NCI-H524 treated with DMSO at 0.1 percent for 48 hours (cell line): ENCODE data around the gene NRG4.
"Not testable (repeated sequence)": the region's sequence is repeated elsewhere in the genome, so short reads cannot be mapped to it uniquely, and the experiment has no call there.

Experiments
- DNase-seq: peaks from one replicate; lab custom pipeline; 2025; lab: John Stamatoyannopoulos, UW

NRG4 gene

DNA sequence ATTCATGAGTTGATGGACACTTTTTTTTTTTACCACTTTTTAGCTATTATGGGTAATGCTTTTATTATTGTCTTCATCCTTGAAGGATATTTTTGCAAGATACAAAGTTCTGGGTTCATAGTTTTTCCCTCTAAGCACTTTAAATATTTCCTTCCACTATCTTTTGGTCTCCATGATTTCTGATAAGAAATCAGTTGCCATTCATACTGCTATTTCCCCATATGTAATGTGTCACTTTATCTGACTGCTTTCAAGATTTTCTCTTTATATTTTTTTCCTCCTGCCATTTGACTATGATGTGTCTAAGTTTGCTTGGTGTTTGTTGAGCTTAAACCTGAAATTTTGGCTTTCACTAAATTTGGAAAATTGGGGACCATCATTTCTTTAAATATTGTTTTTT, 19.3 kb downstream of the NRG4 start:
- no peak for DNase-seq

DNA sequence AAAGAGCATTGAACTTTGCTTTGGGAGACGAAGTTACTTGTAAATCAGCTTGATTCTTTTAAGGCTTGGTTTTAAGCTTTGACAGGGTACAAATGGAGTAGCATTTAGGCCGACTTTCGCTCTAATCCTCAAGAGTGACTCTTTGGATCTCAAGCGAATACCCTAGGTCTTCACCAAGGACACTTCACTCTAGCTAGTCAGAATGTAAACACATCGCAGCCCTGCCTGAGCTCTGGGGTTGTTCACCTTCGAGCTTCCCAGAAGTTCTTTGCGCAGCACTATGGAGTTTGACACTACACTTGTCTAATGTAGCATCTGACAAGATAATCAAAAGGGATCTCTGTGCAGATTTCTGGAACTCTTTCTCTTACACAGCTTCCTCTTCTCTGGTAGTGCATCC, 22.3 kb downstream of the NRG4 start:
- DNase-seq: no peak

DNA sequence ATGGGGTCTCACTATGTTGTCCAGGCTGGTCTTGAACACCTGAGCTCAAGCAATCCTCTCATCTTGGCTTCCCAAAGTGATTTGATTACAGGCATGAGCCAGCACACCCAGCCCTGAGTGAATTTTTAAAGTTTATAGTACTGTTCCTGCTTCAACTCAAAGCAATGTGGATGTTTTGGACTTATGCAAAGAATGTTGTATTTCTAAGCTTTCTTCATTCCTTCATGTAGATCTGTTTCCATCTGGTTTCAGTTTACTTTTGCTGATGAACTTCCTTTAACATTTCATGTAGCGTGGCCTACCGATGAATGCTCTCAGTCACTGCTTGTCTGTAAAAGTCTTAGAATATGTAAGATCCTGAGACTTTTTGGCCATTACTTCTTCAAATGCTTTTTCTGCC, 23.2 kb downstream of the NRG4 start:
- no peak for DNase-seq

DNA sequence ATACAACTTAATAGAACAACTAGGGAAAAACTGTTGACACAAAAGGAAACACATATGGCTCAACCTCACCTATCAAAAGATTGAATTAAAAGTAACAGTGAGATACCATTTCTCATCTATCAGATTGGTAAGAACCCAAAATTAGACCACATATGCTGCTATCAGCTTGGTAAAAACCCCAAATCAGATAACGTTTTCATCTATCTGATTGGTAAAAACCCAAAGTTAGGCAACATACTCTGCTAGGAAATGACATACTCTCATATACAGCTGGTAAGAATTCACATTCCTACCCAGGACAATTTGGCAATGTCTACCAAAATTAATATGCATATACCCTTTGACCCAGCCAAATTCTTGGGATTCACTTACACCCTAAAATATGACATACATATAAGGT, 26.3 kb downstream of the NRG4 start:
- no peak for DNase-seq

DNA sequence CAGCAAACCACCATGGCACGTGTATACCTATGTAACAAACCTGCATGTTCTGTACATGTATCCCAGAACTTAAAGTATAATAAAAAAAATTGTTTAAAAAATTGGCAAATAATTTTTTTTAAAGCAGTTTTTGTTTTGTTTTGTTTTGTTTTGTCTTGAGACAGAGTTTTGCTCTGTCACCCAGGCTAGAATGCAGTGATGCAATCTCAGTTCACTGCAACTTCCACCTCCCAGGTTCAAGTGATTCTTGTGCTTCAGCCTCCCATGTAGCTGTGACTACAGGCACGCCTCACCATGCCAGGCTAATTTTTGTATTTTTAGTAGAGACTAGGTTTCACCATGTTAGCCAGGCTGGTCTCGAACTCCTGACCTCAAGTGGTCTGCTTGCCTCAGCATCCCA, 27.5 kb downstream of the NRG4 start:
- not testable (repeated sequence) for DNase-seq

DNA sequence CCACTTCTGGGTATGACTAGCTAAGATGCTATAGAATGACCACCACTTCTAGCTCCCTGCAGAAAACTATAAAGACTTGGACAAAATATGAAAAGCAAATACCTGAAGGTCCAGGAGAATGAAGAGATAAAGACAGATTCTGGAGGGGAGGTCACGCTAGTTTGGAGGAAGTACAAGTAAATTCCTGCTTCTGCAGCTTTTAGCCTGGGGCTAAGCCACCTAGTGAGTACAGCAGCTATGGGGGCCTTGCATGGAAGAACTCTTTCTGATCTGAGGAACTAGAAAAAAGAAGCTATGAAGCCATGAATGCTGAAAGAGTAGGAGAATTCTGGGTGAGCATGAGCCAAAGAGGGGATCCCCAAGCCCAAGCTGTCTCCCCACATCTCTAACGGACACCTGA, 29.8 kb downstream of the NRG4 start:
- no peak for DNase-seq

DNA sequence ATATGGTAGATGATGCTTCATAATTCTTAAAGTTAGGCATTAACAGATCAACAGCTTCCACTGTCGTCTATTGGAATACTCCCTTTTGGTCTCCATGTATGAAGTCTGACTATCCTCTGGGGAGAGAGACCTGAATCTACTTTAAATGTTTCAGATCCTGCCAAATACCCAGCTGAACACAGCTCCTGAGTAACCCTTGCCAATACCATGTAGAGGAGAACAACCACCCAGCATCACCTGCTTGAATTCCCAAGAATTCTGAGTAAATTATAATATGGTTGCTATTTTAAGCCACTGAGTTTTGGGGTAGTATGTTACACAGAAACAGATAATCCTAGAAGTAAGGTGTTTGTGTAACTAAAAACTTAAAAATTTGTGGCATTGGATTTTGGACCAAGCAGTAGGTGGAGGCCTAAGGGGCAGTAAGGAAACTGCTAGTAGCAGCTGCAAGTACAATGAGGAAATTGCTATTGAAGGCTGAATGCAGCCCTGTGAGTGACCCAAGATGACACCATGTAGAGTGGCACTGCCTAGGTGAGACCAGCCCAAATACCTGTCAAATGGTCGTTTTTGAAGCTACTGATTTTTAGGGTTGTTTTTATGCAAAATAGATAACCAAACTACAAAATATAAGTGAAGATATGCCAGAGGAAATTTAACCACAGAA, 30.9 kb downstream of the NRG4 start:
- DNase-seq: no peak

DNA sequence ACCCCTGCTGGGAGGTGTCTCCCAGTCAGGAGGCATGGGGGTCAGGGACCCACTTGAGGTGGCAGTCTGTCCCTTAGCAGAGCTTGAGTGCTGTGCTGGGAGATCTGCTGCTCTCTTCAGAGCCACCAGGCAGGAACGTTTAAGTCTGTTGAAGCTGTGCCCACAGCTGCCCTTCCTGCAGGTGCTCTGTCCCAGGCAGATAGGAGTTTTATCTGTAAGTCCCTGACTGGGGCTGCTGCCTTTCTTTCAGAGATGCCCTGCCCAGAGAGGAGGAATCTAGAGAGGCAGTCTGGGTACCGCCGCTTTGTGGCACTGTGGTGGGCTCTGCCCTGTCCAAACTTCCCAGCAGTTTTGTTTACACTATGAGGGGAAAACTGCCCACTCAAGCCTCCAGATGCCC, 35.5 kb downstream of the NRG4 start:
- not testable (repeated sequence) for DNase-seq

DNA sequence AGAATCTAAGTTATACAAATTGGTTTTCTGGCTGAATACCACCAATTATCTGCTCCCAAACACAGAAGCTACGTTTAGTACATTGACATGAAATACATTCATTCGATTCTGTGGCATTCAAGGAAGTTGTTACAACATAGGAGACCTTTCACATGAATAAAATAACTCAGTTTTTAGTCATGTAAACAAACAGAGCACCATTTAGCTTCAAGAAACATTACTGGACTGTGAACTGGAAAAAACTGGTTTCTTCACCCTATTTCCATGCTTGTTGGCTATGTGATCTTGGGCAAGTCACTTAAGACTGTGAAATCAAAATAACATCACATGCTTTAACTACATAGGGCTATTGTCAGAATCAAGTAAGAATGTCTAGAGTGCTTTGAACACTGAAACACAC, 46.2 kb downstream of the NRG4 start:
- no peak for DNase-seq

DNA sequence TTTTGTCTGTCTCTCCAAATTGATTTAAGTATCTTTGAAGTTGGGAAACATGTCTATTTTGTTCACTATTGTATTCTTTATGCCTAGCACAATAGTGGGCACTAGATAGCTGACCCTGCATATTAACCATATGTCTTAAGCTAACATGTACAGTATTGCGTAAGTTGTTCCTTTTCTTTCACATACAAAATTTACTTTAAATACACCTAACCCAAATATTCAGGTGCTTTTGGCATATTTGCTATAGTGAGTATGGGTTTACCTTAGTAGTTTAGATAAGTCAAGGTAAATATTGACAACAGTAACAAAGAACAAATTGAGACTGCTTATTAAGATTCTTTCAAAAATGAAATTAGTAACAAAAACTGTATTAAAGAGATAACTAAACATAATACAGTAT, 50.9 kb downstream of the NRG4 start:
- no peak for DNase-seq

DNA sequence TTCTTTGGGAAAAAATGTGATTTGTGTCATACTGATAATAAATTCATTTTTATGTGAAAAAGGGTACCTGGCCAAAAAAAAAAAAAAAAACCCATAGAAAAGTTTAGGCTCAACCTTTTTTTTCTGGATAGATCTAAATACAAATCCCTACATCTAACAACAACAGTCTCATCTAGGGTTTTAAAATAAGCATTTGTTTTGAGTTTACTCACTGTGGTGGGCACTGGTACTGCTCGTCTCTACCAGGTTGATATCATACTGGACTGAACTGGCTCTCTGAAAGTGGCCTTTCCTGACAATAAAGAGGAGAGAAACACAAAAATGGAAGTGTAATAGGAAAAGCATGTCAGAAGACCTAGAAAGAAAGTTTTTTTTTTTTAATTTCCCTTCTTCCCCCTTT, 56.5 kb downstream of the NRG4 start:
- DNase-seq: no peak

DNA sequence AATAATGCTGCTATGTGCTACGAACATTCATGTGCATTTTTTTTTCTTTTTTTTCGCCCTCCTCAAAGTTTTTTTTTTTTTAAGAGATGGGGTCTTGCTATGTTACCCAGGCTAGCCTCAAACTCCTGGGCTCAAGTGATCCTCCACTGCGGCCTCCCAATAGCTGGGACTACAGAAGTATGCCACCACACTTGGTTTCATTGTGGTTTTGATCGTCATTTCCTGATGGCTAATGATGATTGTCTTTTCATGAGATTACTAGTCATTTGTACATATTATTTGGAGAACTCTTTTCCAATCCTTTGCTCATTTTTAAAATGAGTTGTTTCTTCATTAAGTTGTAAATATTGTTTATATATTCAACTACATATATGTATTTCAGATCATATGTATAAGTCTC, 59.7 kb downstream of the NRG4 start:
- DNase-seq: no peak

DNA sequence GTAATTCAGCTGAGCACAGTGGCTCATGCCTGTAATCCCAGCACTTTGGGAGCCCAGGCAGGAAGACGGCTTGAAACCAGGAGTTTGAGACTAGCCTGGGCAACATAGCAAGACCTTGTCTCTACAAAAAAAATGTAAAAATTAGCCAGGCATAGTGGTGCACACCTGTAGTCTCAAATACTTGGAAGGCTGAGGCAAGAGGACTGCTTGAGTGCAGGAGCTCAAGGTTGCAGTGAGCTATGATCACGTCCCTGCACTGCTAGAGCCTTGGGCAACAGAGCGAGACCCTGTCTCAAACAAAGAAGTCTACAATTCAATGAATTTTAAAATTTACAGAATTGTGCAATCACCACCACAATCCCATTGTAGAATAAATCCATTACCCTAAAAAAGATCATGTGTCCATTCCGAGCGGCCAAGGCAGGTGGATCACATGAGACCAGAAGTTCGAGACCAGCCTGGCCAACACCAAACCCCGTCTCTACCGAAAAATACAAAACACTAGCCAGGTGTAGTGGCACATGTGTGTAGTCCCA, 63.4 kb downstream of the NRG4 start:
- DNase-seq: no peak

DNA sequence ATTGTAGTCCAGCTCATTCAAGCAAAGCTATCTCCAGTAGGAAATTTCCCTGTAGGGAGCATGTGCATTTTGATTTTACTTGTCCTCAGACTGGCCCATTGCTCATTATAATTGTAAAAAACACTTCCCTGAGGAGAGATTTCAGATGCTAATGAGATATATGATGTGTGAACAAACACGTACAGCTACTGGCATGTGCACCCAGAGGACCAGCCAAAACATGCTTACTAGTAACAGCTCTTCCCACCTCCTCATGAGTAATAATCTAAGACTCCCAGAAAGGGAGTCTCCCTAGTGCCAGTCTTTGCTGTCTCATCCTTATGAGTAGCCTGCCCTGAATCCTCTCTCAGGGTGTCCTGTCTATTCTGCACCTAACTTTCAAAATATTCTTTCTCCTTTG, 65.1 kb downstream of the NRG4 start:
- no peak for DNase-seq

DNA sequence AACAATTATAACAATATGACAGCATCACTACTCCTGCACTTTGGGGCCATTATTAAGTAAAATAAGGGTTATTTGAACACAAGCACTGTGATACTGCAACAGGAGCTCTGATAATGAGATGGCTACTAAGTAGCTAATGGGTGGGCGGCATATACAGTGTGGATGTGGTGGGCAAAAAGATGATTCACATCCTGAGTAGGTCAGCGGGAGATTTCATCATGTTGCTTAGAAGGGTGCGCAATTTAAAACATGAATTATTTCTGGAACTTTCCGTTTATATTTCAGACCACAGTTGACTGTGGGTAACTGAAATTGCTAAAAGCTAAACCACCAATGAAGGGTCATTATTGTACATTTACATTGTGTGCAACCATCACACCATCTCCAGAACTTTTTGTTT, 66.3 kb downstream of the NRG4 start:
- no peak for DNase-seq

DNA sequence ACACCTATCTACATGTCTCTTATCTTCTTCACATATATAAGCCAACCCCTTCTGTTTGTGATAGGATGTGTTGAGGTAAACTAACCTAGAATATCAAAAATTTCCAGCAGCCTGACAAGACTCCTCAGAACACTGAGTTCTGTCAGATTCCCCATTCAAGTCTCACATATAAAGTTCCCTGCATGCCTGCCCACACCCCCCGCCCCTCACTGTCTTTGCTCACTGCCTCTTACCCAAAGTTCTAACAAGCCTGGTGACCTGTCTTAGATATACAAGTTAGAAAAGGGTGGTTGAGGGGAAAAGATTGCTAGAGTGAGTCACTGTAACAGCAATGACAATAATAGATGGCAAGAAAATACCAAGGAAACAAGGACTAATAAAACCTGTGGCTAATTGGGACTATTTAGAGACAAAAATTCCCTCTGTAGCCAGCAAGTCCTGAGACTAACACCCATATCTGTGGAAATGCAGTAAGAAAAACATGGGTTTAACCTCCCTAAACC, 68.5 kb downstream of the NRG4 start:
- DNase-seq: no peak

DNA sequence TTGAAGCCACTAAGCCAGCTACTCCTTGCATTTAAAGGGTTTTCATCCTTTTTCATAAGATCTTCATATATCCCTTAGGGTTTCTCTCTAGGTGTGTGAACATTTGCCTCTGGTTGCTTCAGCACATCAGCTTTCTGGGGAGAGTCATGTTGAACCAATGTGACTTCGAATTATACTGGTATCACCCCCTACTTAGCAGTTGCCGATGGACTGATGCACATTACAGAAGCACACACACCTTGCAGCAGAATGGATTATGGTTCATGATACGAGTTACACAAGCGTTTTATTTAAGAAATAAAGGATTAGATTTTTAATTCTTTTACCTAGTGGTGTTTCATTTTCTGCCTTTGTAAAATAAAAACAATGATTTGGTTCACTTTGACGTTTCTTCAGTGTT, 69.0 kb downstream of the NRG4 start:
- no peak for DNase-seq

DNA sequence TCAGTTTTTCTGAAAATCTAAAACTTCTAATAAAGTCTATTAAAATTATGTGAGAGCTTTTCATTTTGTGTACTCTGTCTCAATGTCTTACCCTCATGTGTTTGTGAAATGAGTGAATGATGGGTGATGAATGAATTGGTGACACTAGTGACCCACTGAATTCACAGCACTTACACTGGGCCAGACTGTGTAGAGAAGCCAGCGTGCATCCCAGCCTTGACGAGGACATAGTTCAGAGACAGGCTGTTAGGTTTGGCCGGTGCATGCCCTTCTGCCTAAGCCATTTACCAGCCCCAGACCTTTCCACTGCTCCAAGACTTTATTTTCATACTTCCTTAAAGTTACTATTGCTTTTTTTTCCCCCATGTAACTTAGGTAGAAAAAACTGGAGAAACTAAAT, 69.8 kb downstream of the NRG4 start:
- DNase-seq: no peak

DNA sequence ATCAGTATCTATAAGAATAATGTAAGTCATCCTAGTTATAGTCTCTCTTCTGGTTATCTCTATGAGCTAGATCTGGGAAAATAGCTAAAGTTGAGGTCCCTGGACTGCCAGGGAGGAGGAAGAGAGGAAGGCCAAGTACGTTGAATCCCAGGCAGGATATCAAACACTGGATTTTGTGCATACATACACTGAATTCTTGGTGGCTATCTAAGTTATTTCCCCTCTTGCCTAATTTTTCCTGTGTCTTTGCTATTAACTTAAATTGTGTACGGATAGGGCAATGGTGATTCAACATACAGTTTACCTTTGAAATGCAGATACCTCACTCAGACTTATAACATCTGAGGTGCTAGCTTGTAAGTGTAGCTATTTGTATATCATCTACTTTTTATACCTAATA, 81.4 kb downstream of the NRG4 start:
- DNase-seq: no peak

DNA sequence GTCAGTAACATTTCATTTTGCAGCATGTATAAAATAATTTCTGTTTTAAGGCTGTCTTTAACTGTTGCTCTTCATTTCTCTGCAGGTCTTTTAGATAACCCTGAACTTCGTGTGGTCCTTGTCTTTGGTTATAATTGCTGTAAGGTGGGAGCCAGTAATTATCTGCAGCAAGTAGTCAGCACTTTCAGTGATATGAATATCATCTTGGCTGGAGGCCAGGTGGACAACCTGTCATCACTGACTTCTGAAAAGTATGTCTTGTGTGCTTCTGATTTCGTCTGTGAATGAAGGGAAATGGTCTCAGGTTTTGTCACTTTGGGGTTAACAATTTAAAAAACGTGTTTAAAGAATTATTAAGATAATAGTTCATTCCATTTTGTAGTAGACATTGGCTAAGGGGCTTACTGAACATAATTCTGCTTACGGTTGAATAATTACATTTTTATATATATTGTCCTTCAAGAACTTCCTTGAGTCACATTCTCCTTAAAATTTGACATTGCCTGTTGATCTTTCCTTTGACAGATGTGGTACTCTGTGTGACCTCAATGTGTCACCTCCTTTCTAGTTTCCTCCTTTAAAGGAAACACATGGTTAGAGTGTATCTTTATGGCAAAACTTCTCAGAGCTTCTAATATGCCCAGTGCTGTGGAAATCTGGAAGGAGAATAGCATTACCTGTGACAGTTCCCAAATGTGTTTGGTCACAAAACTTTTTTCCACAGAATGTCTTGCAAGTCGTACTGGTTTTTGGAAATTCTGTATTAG, 82.2 kb downstream of the NRG4 start:
- no peak for DNase-seq

DNA sequence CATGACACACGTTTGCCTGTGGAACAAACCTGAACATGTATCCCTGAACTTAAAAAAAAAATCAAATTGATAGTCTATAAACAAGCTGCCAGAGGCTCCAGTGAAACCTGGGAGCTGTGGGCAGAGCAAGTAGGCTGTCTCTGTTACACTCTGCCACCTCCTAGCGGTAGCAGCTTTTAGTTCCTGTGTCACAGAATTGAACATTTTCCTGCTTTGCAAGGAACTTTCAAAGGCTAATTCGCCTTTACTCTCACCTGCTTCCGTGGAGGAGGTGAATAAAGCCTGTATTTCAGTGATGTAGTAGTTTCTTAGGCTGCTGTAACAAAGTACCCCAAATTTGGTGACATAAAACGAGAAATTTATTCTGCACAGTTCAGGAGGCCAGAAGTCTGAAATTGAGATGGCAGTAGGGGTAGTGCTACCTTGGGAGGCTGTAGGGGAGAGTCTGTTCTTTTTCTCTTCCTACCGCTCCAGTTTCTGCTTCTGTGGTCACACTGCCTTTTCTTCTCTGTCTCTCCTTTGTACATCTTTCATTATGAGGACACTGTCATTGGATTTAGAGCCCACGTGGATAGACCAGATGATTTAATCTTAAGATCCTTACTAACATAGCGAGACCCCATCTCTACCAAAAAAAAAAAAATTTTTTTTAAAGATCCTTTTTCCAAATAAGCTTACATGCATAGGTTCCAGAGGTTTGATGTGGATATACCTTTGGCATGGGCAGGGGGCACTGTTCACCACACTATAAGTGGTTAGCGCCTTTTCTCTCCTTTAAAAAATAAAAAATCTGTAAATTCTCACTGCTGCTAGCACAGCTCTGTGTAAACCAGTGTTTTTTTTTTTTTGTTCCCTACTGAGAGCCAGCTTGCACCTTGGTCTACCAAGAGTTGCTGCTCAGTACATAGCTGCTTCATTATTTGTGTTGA, 83.3 kb downstream of the NRG4 start:
- DNase-seq: no peak

DNA sequence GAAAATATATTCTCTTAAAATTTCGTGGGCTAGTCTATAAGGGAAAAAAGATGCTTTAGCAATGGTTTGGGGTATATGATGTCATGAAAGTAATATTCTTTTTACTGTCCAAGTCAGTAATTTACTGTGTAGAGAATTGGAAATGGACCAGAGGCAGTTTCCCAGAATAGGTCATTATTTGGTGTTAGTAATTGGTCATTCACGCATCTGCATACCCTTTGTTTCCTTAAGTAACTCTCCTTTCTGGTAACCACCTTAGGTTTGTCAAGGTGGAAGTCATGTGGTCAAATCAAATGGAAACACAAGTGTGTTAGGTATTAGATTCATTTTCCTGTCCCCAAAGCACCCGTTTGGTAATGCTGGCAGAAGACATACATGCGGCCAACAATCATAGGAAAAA, 84.6 kb downstream of the NRG4 start:
- no peak for DNase-seq
